ENCODE measurements around the gene WWC2.

WWC2 gene

GRCh38 chr4:183140911-183141320 is 41.9 kb downstream of the WWC2 start:
- H3K79me2 ChIP-seq (ENCODE audit: control insufficient read depth, low read length), result no peaks in the 10 kb centered on the region
- H3K9me2 ChIP-seq (replicated peaks; ENCODE audit: control insufficient read depth, low read length), result no peaks in the 10 kb centered on the region
- H3K27ac ChIP-seq (ENCODE audit: low read depth, low read length), result no peak overlapping the region
- TF ChIP-seq EZH2phosphoT487 (IDR thresholded peaks at IDR 0.05; ENCODE audit: borderline replicate concordance, low read length) (no peak), CTCF (IDR thresholded peaks at IDR 0.05; ENCODE audit: low read depth, low read length, poor library complexity, severe bottlenecking) (no peak)
- H3K9me3 ChIP-seq (ENCODE audit: control insufficient read depth, insufficient read depth, low read length), result no peaks in the 10 kb centered on the region
- no peak overlapping the region for H3K4me3 ChIP-seq (ENCODE audit: low read length)
- H4K20me1 ChIP-seq (ENCODE audit: control insufficient read depth, insufficient read depth, low read depth, low read length), result no peaks in the 10 kb centered on the region
- no peaks in the 10 kb centered on the region for H3K36me3 ChIP-seq (ENCODE audit: control insufficient read depth, low read length)
- no peaks in the 10 kb centered on the region for H3F3A ChIP-seq (ENCODE audit: control insufficient read depth, insufficient read depth)
- no peak overlapping the region for H3K4me2 ChIP-seq (ENCODE audit: low read length)
- no peaks in the 10 kb centered on the region; the same call in 1 of the 2 replicates for H3K27me3 ChIP-seq (ENCODE audit: control insufficient read depth, low read length)
- no peaks in the 10 kb centered on the region for H3K4me1 ChIP-seq (ENCODE audit: control insufficient read depth, low read length)

- Histone ChIP-seq H3K79me2 (ENCODE audit: control insufficient read depth, low read length) (no peaks in the 10 kb centered on the region), H3F3A (ENCODE audit: control insufficient read depth, insufficient read depth) (no peaks in the 10 kb centered on the region), H3K9me3 (ENCODE audit: control insufficient read depth, insufficient read depth, low read length) (no peaks in the 10 kb centered on the region), H3K36me3 (ENCODE audit: control insufficient read depth, low read length) (no peaks in the 10 kb centered on the region), H3K4me1 (ENCODE audit: control insufficient read depth, low read length) (no peaks in the 10 kb centered on the region), H3K4me3 (ENCODE audit: low read length) (no peak overlapping the region), H4K20me1 (ENCODE audit: control insufficient read depth, insufficient read depth, low read depth, low read length) (no peaks in the 10 kb centered on the region), H3K27ac (ENCODE audit: low read depth, low read length) (no peak overlapping the region), H3K4me2 (ENCODE audit: low read length) (no peak overlapping the region), H3K27me3 (ENCODE audit: control insufficient read depth, low read length) (no peaks in the 10 kb centered on the region; the same call in 1 of the 2 replicates), H3K9me2 (replicated peaks; ENCODE audit: control insufficient read depth, low read length) (no peaks in the 10 kb centered on the region)
- TF ChIP-seq CTCF (IDR thresholded peaks at IDR 0.05; ENCODE audit: low read depth, low read length, poor library complexity, severe bottlenecking) (no peak), EZH2phosphoT487 (IDR thresholded peaks at IDR 0.05; ENCODE audit: borderline replicate concordance, low read length) (no peak)
Observed at GRCh38 chr4:183141997-183142396, 42.9 kb downstream of the WWC2 start.

GRCh38 chr4:183142571-183143550 is 43.8 kb downstream of the WWC2 start:
- no peaks in the 10 kb centered on the region for H3K4me1 ChIP-seq (ENCODE audit: control insufficient read depth, low read length)

More at GRCh38 chr4:183142571-183143550, 43.8 kb downstream of the WWC2 start:
- Histone ChIP-seq H3K9me2 (replicated peaks; ENCODE audit: control insufficient read depth, low read length) (no peaks in the 10 kb centered on the region), H3F3A (ENCODE audit: control insufficient read depth, insufficient read depth) (no peaks in the 10 kb centered on the region), H3K4me3 (ENCODE audit: low read length) (no peak overlapping the region), H3K27me3 (ENCODE audit: control insufficient read depth, low read length) (no peaks in the 10 kb centered on the region; the same call in 1 of the 2 replicates), H3K36me3 (ENCODE audit: control insufficient read depth, low read length) (no peaks in the 10 kb centered on the region), H4K20me1 (ENCODE audit: control insufficient read depth, insufficient read depth, low read depth, low read length) (no peaks in the 10 kb centered on the region), H3K79me2 (ENCODE audit: control insufficient read depth, low read length) (no peaks in the 10 kb centered on the region), H3K4me2 (ENCODE audit: low read length) (no peak overlapping the region), H3K27ac (ENCODE audit: low read depth, low read length) (no peak overlapping the region), H3K9me3 (ENCODE audit: control insufficient read depth, insufficient read depth, low read length) (no peaks in the 10 kb centered on the region)
- TF ChIP-seq EZH2phosphoT487 (IDR thresholded peaks at IDR 0.05; ENCODE audit: borderline replicate concordance, low read length), result no peak
- no peak for TF ChIP-seq CTCF (IDR thresholded peaks at IDR 0.05; ENCODE audit: low read depth, low read length, poor library complexity, severe bottlenecking)

All from DOHH2 (cell line).